Measurements from ENCODE around the gene KIF1A. TPM values are rescaled to one million over a fixed set of nuclear protein-coding genes. Genes with fewer than 3 reads are reported as not detected.

The KIF1A gene
- total and polyA plus RNA-seq, 2 of the 13 experiments (the other 11 are each of a cell fraction or from before 2014, with no cell fraction given): 0.01 TPM; not detected in 1

GRCh38 chr2:240856151-240856980 lies 36.3 kb upstream of the KIF1A start (continued):
- TF ChIP-seq RBAK (CRISPR knock-in tag; IDR thresholded peaks at IDR 0.05) (no peak), MED13 (CRISPR knock-in tag; IDR thresholded peaks at IDR 0.05) (0 out of 2 replicates have a peak, but pooled peaks have one; percentile 50), ZNF710 (CRISPR knock-in tag; IDR thresholded peaks at IDR 0.05; ENCODE audit: borderline replicate concordance) (no peak), REL (CRISPR knock-in tag; conservative IDR thresholded peaks at IDR 0.05) (0 out of 2 replicates have a peak, but pooled peaks have one; percentile 27), HDAC2 (CRISPR knock-in tag; IDR thresholded peaks at IDR 0.05) (peak; percentile 74; the same call in 1 of the 2 replicates), POLR2A (IDR thresholded peaks at IDR 0.05; ENCODE audit: insufficient read depth in 1 of 2, low read depth in 2 of 2, low read length in 2 of 2) (peak in 1 of 2 experiments; percentile 25; a peak in 2 of 4 replicates), ZNF232 (CRISPR knock-in tag; IDR thresholded peaks at IDR 0.05; ENCODE audit: borderline replicate concordance) (0 out of 2 replicates have a peak, but pooled peaks have one; percentile 24), FOXO1 (CRISPR knock-in tag; IDR thresholded peaks at IDR 0.05) (no peak), THAP9 (CRISPR knock-in tag; IDR thresholded peaks at IDR 0.05; ENCODE audit: borderline replicate concordance) (no peak), FOXA3 (CRISPR knock-in tag; IDR thresholded peaks at IDR 0.05) (peak; percentile 70), ZBTB40 (IDR thresholded peaks at IDR 0.05) (no peak), ZBTB40 (CRISPR knock-in tag; IDR thresholded peaks at IDR 0.05) (no peak), NFKBIZ (CRISPR knock-in tag; IDR thresholded peaks at IDR 0.05) (no peak; the same call in 1 of the 2 replicates), ZBTB7A (CRISPR knock-in tag; IDR thresholded peaks at IDR 0.05) (peak; percentile 79; the same call in 1 of the 2 replicates), JDP2 (CRISPR knock-in tag; IDR thresholded peaks at IDR 0.05; ENCODE audit: borderline replicate concordance) (no peak), ZBTB1 (CRISPR knock-in tag; IDR thresholded peaks at IDR 0.05; ENCODE audit: borderline replicate concordance) (no peak)
